H1 (cell line): ENCODE measurements around the gene TMEM151B. TPM values are rescaled to one million over a fixed set of nuclear protein-coding genes. Genes with fewer than 3 reads are reported as not detected.

Experiments used
- CTCF ChIA-PET: fragments of 300-600 bp; sonication (Branson Sonifier 250); formaldehyde crosslinking; loops from one replicate; lab custom pipeline; 2021; ENCODE audit not compliant: partially characterized antibody; lab: Charles Lee
- POLR2A ChIA-PET: fragments of 300-600 bp; sonication (Branson Sonifier 250); formaldehyde crosslinking; loops from one replicate; lab custom pipeline; 2021; ENCODE audit warnings: inconsistent platforms; ENCODE audit not compliant: partially characterized antibody; lab: Charles Lee
- DNase-seq, 2 experiments: peaks; one replicate each; pipeline versions ENCODE4 v3.0.0 to v3.0.0-alpha.2; 2010 to 2022; ENCODE audit warnings: low spot score in 2 of 2, low read depth in 1 of 2, mixed read lengths in 1 of 2
- FAIRE-seq: peaks from 2 replicates; lab custom pipeline; 2011; peaks lifted over from hg19 to GRCh38; lab: Jason Lieb, UNC
- H2AFZ ChIP-seq: 2 replicates; pipeline ENCODE4 v1.8.1; 2012; ENCODE audit warnings: low read length, inconsistent platforms
- H2AK5ac ChIP-seq: 2 replicates; pipeline ENCODE4 v1.6.1; 2013; ENCODE audit warnings: low read depth, low read length
- H2BK120ac ChIP-seq: replicated peaks from 2 replicates; pipeline ENCODE3; 2013; ENCODE audit warnings: low read depth, low read length, inconsistent platforms
- H2BK12ac ChIP-seq: 2 replicates; pipeline ENCODE4 v1.6.1; 2013; ENCODE audit warnings: low read depth, low read length
- H2BK15ac ChIP-seq: 2 replicates; pipeline ENCODE4 v1.6.1; 2013; ENCODE audit warnings: low read length
- H2BK20ac ChIP-seq: 2 replicates; pipeline ENCODE4 v1.6.1; 2013; ENCODE audit warnings: low read length
- H2BK5ac ChIP-seq: 2 replicates; pipeline ENCODE4 v1.6.1; 2013; ENCODE audit warnings: low read depth, low read length
- H3K14ac ChIP-seq: 2 replicates; pipeline ENCODE4 v1.6.1; 2013; ENCODE audit warnings: inconsistent platforms; ENCODE audit not compliant: insufficient read length
- H3K18ac ChIP-seq: 2 replicates; pipeline ENCODE4 v1.6.1; 2013; ENCODE audit warnings: low read length; ENCODE audit errors: extremely low read depth
- H3K23ac ChIP-seq: 2 replicates; pipeline ENCODE4 v1.6.1; 2013; ENCODE audit warnings: inconsistent platforms; ENCODE audit not compliant: insufficient read length
- H3K23me2 ChIP-seq: 2 replicates; pipeline ENCODE4 v1.6.1; 2013; ENCODE audit warnings: low read depth, low read length
- H3K27ac ChIP-seq: 2 replicates; pipeline ENCODE4 v1.6.1; 2011; ENCODE audit warnings: low read depth, low read length, inconsistent platforms
- H3K27me3 ChIP-seq, 4 experiments: replicated peaks in 1 of 4; 1 replicate in 1 of 4; 2 replicates in 3 of 4; pipeline versions ENCODE4 v1.6.1 to v1.8.1; 2011 to 2013; ENCODE audit warnings: low read length in 3 of 4, mild to moderate bottlenecking in 3 of 4, inconsistent platforms in 2 of 4, mixed read lengths in 2 of 4, moderate library complexity in 1 of 4; ENCODE audit not compliant: control insufficient read depth in 3 of 4, insufficient read depth in 3 of 4; ENCODE audit errors: extremely low read depth in 1 of 4
- H3K36me3 ChIP-seq, 4 experiments: 2 replicates each; pipeline versions ENCODE4 v1.6.1 to v1.8.1; 2011 to 2013; ENCODE audit warnings: mild to moderate bottlenecking in 4 of 4, low read length in 3 of 4, moderate library complexity in 2 of 4, control low read depth in 1 of 4, inconsistent platforms in 1 of 4; ENCODE audit not compliant: insufficient read depth in 4 of 4, control insufficient read depth in 2 of 4
- H3K4ac ChIP-seq: replicated peaks from 2 replicates; pipeline ENCODE3; 2013; ENCODE audit warnings: low read length, low read depth, mixed read lengths, inconsistent platforms; ENCODE audit not compliant: insufficient read length
- H3K4me1 ChIP-seq, 4 experiments: replicated peaks in 1 of 4; 1 replicate in 1 of 4; 2 replicates in 3 of 4; pipeline versions ENCODE4 v1.6.1 to v1.8.1; 2011 to 2013; ENCODE audit warnings: low read length in 3 of 4, inconsistent platforms in 2 of 4, mixed read lengths in 1 of 4; ENCODE audit not compliant: insufficient read depth in 4 of 4, control insufficient read depth in 3 of 4
- H3K4me2 ChIP-seq, 2 experiments: 2 replicates each; pipeline versions ENCODE4 v1.6.1 to v1.8.1; 2011 to 2013; ENCODE audit warnings: low read depth in 2 of 2, low read length in 2 of 2, control low read depth in 1 of 2, inconsistent platforms in 1 of 2, mild to moderate bottlenecking in 1 of 2; ENCODE audit not compliant: insufficient read depth in 1 of 2
- H3K4me3 ChIP-seq, 4 experiments: fragments of 200-600, 300-600 bp in 1 of 4; sonication (generic), shearing (Covaris generic), sonication (Bioruptor Twin) in 1 of 4; 2 replicates each; pipeline versions ENCODE4 v1.5.1 to v1.8.1; 2011 to 2016; ENCODE audit warnings: low read length in 4 of 4, low read depth in 3 of 4, control low read depth in 2 of 4, inconsistent platforms in 2 of 4, mild to moderate bottlenecking in 2 of 4, mixed read lengths in 1 of 4, moderate library complexity in 1 of 4; ENCODE audit not compliant: insufficient read depth in 2 of 4; ENCODE audit errors: extremely low read depth in 1 of 4
- H3K56ac ChIP-seq: replicated peaks from 2 replicates; pipeline ENCODE3; 2013; ENCODE audit warnings: low read depth, mild to moderate bottlenecking, mixed read lengths, low read length, inconsistent platforms; ENCODE audit not compliant: insufficient read length
- H3K79me1 ChIP-seq: 2 replicates; pipeline ENCODE4 v1.6.1; 2013; ENCODE audit warnings: low read depth, low read length, control low read depth
- H3K79me2 ChIP-seq, 2 experiments: 2 replicates each; pipeline versions ENCODE4 v1.6.1 to v1.8.1; 2012 to 2013; ENCODE audit warnings: low read length in 2 of 2, mild to moderate bottlenecking in 2 of 2, inconsistent platforms in 1 of 2; ENCODE audit not compliant: insufficient read depth in 2 of 2, control insufficient read depth in 1 of 2
- H3K9ac ChIP-seq, 4 experiments: replicated peaks in 1 of 4; 1 replicate in 1 of 4; 2 replicates in 3 of 4; pipeline versions ENCODE4 v1.6.1 to v1.8.1; 2011 to 2013; ENCODE audit warnings: low read depth in 3 of 4, low read length in 3 of 4, control low read depth in 2 of 4, mild to moderate bottlenecking in 2 of 4, moderate library complexity in 2 of 4, inconsistent platforms in 1 of 4; ENCODE audit errors: extremely low read depth in 1 of 4
- H3K9me3 ChIP-seq, 2 experiments: 2 replicates each; pipeline versions ENCODE4 v1.6.1 to v1.8.1; 2012 to 2013; ENCODE audit warnings: mild to moderate bottlenecking in 2 of 2, moderate library complexity in 2 of 2, control low read depth in 1 of 2, inconsistent platforms in 1 of 2, low read depth in 1 of 2, low read length in 1 of 2, mixed read lengths in 1 of 2; ENCODE audit not compliant: insufficient read depth in 2 of 2
- H4K20me1 ChIP-seq, 2 experiments: replicated peaks in 1 of 2; 2 replicates each; pipeline versions ENCODE3 to v1.8.1; 2011 to 2013; ENCODE audit warnings: inconsistent platforms in 2 of 2, low read length in 2 of 2, mild to moderate bottlenecking in 1 of 2; ENCODE audit not compliant: insufficient read depth in 2 of 2, control insufficient read depth in 1 of 2
- H4K5ac ChIP-seq: 2 replicates; pipeline ENCODE4 v1.6.1; 2013; ENCODE audit warnings: low read length, low read depth, mixed read lengths, inconsistent platforms; ENCODE audit not compliant: insufficient read length
- H4K8ac ChIP-seq: 2 replicates; pipeline ENCODE4 v1.8.0; 2013; ENCODE audit warnings: mild to moderate bottlenecking, moderate library complexity, low read length, inconsistent platforms; ENCODE audit not compliant: insufficient read depth; ENCODE audit errors: extremely low read depth
- H4K91ac ChIP-seq: replicated peaks from 2 replicates; pipeline ENCODE3; 2013; ENCODE audit warnings: low read length, mixed read lengths, inconsistent platforms; ENCODE audit not compliant: insufficient read length
- EGR1 ChIP-seq: IDR thresholded peaks from 2 replicates; pipeline ENCODE4 v1.6.1; 2011; ENCODE audit warnings: low read depth, low read length, borderline replicate concordance
- JUN ChIP-seq: IDR thresholded peaks from 2 replicates; pipeline ENCODE4 v1.6.1; 2011; ENCODE audit warnings: low read depth, mild to moderate bottlenecking, improper control_type of control experiment, low read length
- KDM4A ChIP-seq: IDR thresholded peaks from one replicate; pipeline ENCODE4 v1.7.1; 2012; ENCODE audit warnings: low read depth, mild to moderate bottlenecking, moderate library complexity, low read length, inconsistent platforms; ENCODE audit not compliant: severe bottlenecking
- KDM5A ChIP-seq: fragments of 200-600 bp; IDR thresholded peaks from 2 replicates; pipeline ENCODE4 v1.7.1; 2012; ENCODE audit warnings: mild to moderate bottlenecking, low read length, inconsistent platforms, mixed read lengths
- NANOG ChIP-seq: IDR thresholded peaks from 2 replicates; pipeline ENCODE4 v1.6.1; 2011; ENCODE audit warnings: low read length, low read depth, mild to moderate bottlenecking, inconsistent platforms; ENCODE audit not compliant: insufficient read depth, poor library complexity, severe bottlenecking
- POLR2AphosphoS5 ChIP-seq: IDR thresholded peaks from 2 replicates; pipeline ENCODE4 v1.6.1; 2011; ENCODE audit warnings: low read depth, low read length
- RNF2 ChIP-seq: fragments of 200-900, 300-1000 bp; sonication (generic); IDR thresholded peaks from 2 replicates; pipeline ENCODE4 v1.7.1; 2016; ENCODE audit warnings: borderline replicate concordance, low read depth, mild to moderate bottlenecking, antibody characterized with exemption, low read length; ENCODE audit not compliant: poor library complexity, severe bottlenecking; ENCODE audit errors: missing control alignments
- SIN3A ChIP-seq, 2 experiments: IDR thresholded peaks in 1 of 2; conservative IDR thresholded peaks in 1 of 2; 2 replicates each; pipeline ENCODE4 v1.6.1; 2011 to 2012; ENCODE audit warnings: low read length in 2 of 2, improper control_type of control experiment in 1 of 2, low read depth in 1 of 2, mild to moderate bottlenecking in 1 of 2
- SP2 ChIP-seq: IDR thresholded peaks from 2 replicates; pipeline ENCODE4 v1.6.1; 2012; ENCODE audit warnings: mild to moderate bottlenecking, low read length, inconsistent platforms
- TCF12 ChIP-seq: IDR thresholded peaks from 2 replicates; pipeline ENCODE4 v1.6.1; 2011; ENCODE audit warnings: low read depth, mild to moderate bottlenecking, low read length
- WGBS, 2 experiments: shearing (Covaris generic) in 1 of 2; methylation state at CpG; one replicate each; pipeline versions ENCODE4 v1.1.6 to v1.1.7; 2013 to 2015; ENCODE audit warnings: low lambda C conversion rate in 2 of 2, mixed read lengths in 2 of 2, inconsistent platforms in 1 of 2, low coverage in 1 of 2, missing lambda C conversion rate in 1 of 2; ENCODE audit not compliant: insufficient replicate concordance in 2 of 2, insufficient coverage in 1 of 2, insufficient read length in 1 of 2; ENCODE audit errors: extremely low coverage in 1 of 2, missing lambda C conversion rate in 1 of 2; 5-methylcytosine and 5-hydroxymethylcytosine counted together
- polyA plus RNA-seq, 7 experiments: library from polyadenylated mRNA; depleted of rRNA in 3 of 7; stranded (reverse) in 5 of 7; unstranded in 2 of 7; fragments of >200 nt in 5 of 7; fragments of 200-250 nt in 2 of 7; gene quantifications; 1 replicate in 5 of 7; 2 replicates in 1 of 7; 4 replicates in 1 of 7; pipeline versions ENCODE4 v1.2.1 to v1.2.3, GENCODE V29; 2011 to 2013; ENCODE audit warnings: missing spikeins in 2 of 7, mixed read lengths in 2 of 7
- total RNA-seq: library from RNA; stranded (reverse); fragmentation: NEBNext Ultra II Directional; extraction: Animal tissue kit (Norgen Biotek cat#: 25700); gene quantifications from 2 replicates; pipeline ENCODE4 v1.2.1, GENCODE V29; 2021
- TF ChIP-seq, protein P1 (sequence below): IDR thresholded peaks from 2 replicates; pipeline ENCODE4 v1.6.1; 2011; ENCODE audit warnings: low read length, improper control_type of control experiment

The TMEM151B gene
- total and polyA plus RNA-seq, 2 of the 8 experiments (the other 6 are each of a cell fraction or from before 2014, with no cell fraction given) = 8.0 to 15.5 TPM

DNA sequence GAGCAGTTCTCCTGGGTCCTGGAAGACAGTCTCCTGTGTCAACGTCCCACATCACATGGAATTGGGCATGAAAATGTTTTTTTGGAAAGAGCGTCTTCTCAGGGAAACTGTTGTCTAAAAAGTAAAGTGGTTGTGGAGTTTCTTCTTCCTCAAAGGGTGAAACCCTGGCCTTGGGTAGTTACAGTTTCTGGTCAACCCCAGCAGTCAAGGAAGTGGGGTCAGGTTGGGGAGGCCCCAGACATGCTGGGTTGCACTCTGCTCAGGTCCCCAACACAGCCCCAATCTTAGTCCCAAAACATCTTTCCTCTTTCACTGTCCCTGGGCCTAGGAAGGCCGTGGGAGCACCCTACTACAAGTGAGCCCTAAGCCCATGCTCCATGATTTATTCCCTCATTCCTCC lies 3.9 kb upstream of the TMEM151B start:
- Histone ChIP-seq H2BK15ac (peak overlapping the region; percentile 29; the same call in 1 of the 2 replicates), H3K56ac (no peak overlapping the region), H2BK5ac (no peak overlapping the region), H4K20me1 (peaks cover 1 to 4% of the 10 kb centered on the region in 2 experiments), H3K4me1 (peaks cover 13 to 47% (median 22%) of the 10 kb centered on the region in 4 experiments), H2BK120ac (no peak overlapping the region), H2BK20ac (0 out of 2 replicates have a peak overlapping the region, but pooled peaks have one; percentile 2), H3K79me1 (peaks cover 7% of the 10 kb centered on the region; the same call in 1 of the 2 replicates), H4K8ac (no peak overlapping the region), H3K14ac (no peak overlapping the region), H2AFZ (no peak overlapping the region), H3K36me3 (peaks cover 0 to 2% (median under 1%) of the 10 kb centered on the region in 4 experiments; a peak in 2 of 8 replicates), H3K4ac (no peak overlapping the region), H3K18ac (no peak overlapping the region), H3K23ac (no peak overlapping the region), H2AK5ac (peak overlapping the region; percentile 76; the same call in 1 of the 2 replicates), H3K27me3 (peaks cover 0 to 3% (median 0%) of the 10 kb centered on the region in 4 experiments; a peak in 2 of 7 replicates), H3K4me3 (no peak overlapping the region), H3K79me2 (peaks cover 0 to 10% of the 10 kb centered on the region in 2 experiments; a peak in 1 of 4 replicates), H3K4me2 (no peak overlapping the region), H3K23me2 (peaks cover 14% of the 10 kb centered on the region), H3K9me3 (no peaks in the 10 kb centered on the region), H4K91ac (peak overlapping the region; percentile 58), H3K27ac (no peak overlapping the region), H4K5ac (no peak overlapping the region), H2BK12ac (peak overlapping the region; percentile 77; the same call in 1 of the 2 replicates), H3K9ac (no peak overlapping the region)
- CTCF ChIA-PET = interaction anchor here (0.6 to 19.0 kb wide), 16 partner anchors 9 to 1254 kb away, joined by 3 to 330 read pairs (median 5); partner anchors contain the start of genes AARS2 and SPATS1
- DNase-seq = no peak
- FAIRE-seq = no peak
- POLR2A ChIA-PET = interaction anchor here (1.1 to 12.0 kb wide), 7 partner anchors 12 to 73 kb away, joined by 3 to 138 read pairs (median 15); partner anchors contain the start of genes HSP90AB1 and SLC35B2
- WGBS, 2 experiments = 83% methylated on average over 3 of the region's 3 CpGs; no CpG with 5 or more reads in 1 of the 2 experiments
- TF ChIP-seq EGR1 (no peak), SIN3A (conservative IDR thresholded peaks at IDR 0.05 in 1 of 2, IDR thresholded peaks at IDR 0.05 in 1 of 2; ENCODE audit: low read depth in 1 of 2, low read length in 2 of 2) (no peak), JUN (no peak), KDM5A (no peak), POLR2AphosphoS5 (no peak), SP2 (no peak), TCF12 (no peak), RNF2 (no peak), NANOG (no peak), KDM4A (no peak)
- TF ChIP-seq, protein P1, sequence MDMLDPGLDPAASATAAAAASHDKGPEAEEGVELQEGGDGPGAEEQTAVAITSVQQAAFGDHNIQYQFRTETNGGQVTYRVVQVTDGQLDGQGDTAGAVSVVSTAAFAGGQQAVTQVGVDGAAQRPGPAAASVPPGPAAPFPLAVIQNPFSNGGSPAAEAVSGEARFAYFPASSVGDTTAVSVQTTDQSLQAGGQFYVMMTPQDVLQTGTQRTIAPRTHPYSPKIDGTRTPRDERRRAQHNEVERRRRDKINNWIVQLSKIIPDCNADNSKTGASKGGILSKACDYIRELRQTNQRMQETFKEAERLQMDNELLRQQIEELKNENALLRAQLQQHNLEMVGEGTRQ = no peak
